Hematopoietic multipotent progenitor cell treated with erythropoietin and hydrocortisone succinate and interleukin-3 and kit ligand, for 15 days (in vitro differentiated cells): ENCODE data around the gene ATAD2B.

Experiments
- DNase-seq: peaks from one replicate; pipeline ENCODE4 v3.0.0-alpha.2; 2015; ENCODE audit warnings: low spot score

ATAD2B gene

DNA sequence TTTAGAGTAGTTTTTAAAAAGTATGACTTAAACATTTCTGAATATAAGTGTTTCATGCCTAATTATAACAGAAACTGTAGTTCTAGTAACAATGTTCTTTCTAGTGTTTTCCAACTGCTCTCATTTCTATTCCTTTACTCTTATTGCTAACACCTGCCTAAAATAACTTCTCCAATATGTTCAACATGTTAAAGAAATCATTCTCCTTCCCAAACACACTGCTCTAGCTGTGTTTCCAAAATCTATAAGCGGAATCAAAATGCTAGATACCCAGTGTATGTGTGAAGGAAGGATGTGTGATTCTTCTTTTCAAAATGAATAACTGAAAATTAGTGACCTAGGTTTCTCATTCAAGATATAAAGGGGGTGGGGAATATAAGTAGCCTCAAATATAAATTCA, 89.1 kb downstream of the ATAD2B start:
- no peak for DNase-seq

DNA sequence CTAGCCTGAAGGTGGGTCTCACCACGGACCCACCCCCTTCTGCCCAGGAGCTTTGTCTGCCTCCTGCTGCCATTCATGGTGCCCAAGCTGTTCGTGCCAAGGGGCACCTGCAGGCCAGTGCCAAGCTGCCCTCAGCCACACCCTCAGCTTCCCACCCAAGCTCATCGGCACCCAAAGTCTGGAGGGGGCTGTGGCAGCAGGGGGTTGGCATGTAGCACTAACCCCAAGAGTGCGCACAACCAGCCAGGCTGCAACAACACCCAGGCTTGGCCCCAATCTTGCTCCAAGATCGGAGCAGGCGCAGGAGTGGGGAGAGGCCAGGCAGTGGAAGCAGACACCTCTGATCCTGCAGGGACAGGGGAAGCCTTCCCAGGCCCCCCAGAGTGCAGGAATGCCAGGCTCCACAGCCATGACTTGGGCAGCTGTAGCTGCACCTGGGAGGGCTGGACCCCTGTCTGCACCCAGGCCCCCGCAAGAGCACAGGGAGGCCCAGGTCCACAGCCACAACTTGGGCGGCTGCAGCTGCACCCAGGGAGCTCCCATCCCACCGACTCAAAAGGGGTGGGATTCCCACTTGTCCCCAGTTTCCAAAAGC, 89.9 kb downstream of the ATAD2B start:
- DNase-seq = no peak

GRCh38 chr2:23836505-23836904, 90.4 kb downstream of the ATAD2B start:
- DNase-seq = no peak

GRCh38 chr2:23835988-23836387, 90.9 kb downstream of the ATAD2B start:
- no peak for DNase-seq

GRCh38 chr2:23835423-23835822, 91.5 kb downstream of the ATAD2B start:
- DNase-seq = no peak

DNA sequence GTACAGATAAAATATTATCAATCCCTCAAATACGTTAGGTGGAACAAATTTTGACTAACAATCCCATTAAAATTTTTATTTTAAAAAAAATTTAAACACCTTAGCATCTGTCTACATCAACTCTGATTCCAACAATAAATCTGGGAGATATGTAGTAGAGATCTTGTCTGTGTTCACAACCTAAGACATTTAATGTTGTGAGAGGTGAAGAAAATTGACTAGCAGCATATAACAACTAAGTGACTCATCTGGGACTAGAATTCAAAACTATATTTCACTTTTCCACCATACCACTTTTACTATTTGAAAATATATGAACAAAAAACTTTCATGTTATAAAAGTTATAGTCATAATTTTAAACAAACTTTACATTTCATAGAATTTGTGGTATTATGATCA, 97.9 kb downstream of the ATAD2B start:
- DNase-seq = no peak

DNA sequence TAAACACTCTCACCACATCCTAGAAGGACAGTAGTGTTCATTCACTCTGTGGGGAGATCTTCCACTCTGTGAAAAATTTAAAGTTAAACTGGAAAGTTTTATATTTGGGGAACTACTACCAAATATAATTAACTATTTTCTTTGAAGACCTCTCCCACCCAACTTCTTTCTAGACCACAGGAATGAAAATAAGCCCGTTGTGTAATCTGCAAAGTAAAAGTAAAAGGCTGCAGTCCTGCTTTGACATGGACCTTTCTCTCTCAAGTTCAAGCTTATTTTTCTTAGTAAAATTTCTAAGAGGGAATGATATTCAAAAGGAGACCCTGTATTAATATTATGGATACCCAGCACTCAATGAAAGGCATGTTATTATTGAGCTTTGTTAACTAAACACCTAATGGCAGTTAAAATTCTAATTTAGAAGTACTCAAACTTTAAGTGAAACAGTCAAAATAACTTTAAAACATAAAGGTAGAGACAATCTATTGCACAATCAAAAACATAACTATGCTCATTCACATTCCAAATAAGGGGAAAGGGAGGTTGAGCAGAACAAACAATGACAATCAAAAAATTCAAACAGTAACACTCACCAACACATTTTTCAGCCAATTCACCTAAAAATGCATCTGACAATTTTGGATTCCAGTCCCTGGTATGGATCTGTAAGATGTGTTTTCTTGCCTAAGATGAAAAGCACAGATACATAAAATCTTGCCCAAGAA, 98.5 kb downstream of the ATAD2B start:
- DNase-seq = no peak

- DNase-seq = no peak
Measured at GRCh38 chr2:23827287-23827686, 99.6 kb downstream of the ATAD2B start.

GRCh38 chr2:23826771-23827170, 100.2 kb downstream of the ATAD2B start:
- DNase-seq = no peak

GRCh38 chr2:23826040-23826439, 100.9 kb downstream of the ATAD2B start:
- no peak for DNase-seq

DNA sequence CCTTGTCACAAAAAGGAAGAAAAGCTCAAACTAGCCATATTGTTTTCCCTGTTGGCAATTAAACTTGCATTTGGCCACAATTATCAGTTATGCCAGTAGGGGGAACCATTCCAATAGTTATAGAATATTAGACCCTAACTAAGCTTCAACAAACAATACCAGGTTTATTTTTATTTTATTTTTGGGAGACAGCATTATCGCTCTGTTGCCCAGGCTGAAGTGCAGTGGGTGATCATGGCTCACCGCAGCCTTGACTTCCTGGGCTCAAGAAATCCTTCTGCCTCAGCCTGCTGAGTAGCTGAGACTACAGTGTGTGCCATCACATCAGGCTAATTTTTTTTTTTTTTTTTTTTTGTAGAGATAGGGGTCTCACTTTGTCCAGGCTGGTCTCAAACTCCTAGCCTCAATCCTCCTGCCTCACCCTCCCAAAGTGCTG, 102.1 kb downstream of the ATAD2B start:
- DNase-seq = peak; percentile 74

GRCh38 chr2:23823863-23824262, 103.1 kb downstream of the ATAD2B start:
- no peak for DNase-seq

GRCh38 chr2:23814963-23815362, 112.0 kb downstream of the ATAD2B start:
- DNase-seq = no peak

- DNase-seq = no peak
Measured at GRCh38 chr2:23813438-23813837, 113.5 kb downstream of the ATAD2B start.

- no peak for DNase-seq
Measured at GRCh38 chr2:23809150-23809549, 117.8 kb downstream of the ATAD2B start.

GRCh38 chr2:23806665-23807249, 120.2 kb downstream of the ATAD2B start:
- DNase-seq = no peak

DNA sequence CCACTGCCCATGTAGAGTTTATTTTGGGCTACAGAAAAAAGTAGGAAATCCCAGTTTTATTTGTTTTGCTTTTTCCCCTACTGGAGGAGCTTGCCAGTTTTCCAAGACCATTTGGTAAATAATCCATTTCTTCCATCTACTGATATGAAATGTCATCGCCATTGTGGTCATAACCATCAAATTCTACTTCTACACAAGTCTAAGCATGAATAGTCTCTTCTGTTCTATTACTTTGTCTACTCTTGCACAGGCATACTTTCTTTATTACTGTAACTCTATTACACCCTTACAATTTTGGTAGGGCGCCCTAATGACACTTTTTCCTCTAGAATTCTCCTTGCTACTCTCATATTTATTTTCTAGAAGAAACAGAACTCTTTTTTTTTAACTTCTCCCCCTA, 120.7 kb downstream of the ATAD2B start:
- DNase-seq = no peak

- peak; percentile 86 for DNase-seq
Measured at GRCh38 chr2:23803965-23804542, 122.9 kb downstream of the ATAD2B start.

DNA sequence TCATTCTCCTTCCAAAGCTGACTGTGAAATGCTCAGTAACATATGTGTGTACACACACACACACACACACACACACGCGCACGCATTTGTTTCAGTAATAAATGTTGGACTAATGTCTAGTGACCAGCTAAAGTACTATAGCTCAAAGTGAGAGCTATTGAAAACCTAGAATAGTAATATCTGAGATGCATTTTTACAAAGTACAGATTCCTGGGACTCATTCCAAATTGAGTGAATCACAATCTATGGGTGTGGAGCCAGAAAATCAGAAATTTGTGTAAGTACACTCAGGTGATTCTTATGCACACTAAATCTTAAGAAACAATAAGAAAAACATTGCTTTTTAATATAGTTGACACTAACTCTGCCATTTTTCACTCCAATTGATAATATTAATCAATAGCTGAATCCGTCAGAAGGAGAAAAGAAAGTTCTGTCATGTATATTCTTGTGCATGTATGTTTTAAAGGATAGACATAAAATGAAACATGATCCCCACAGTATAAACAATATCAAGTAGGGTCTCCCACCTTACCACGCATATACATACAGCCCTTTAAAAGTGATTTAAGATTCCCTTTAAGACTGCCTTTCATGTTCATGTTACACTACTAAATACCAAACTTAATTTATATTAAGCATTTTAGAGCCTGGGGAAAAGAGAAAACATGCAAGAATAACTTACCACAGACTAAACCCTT, 123.5 kb downstream of the ATAD2B start:
- peak; percentile 23 for DNase-seq

- no peak for DNase-seq
Measured at GRCh38 chr2:23801396-23801795, 125.5 kb downstream of the ATAD2B start.

- DNase-seq = no peak
Measured at GRCh38 chr2:23794234-23794633, 132.7 kb downstream of the ATAD2B start.

DNA sequence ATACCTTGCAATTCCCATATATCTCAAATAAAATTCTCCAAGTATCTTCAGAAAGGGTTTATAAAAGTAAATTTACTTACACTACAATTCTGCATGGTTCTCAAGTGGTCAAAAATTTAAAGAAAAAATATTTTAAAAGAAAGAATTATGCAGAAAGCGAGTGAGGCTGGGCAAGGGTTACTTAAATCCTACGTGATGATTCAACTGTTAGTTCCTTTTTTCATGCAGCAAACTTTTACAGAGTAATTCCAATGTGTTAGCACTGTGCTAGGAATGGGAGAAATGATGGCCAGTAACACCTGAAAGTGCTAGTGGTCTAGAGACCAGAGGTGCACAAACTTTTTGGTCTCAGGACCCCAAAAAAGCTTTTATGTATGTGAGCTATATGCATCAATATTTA, 133.4 kb downstream of the ATAD2B start:
- DNase-seq = no peak

- DNase-seq = peak; percentile 30
Measured at GRCh38 chr2:23791030-23791429, 135.9 kb downstream of the ATAD2B start.
